ENCODE data around the gene MB21D2.

DNA sequence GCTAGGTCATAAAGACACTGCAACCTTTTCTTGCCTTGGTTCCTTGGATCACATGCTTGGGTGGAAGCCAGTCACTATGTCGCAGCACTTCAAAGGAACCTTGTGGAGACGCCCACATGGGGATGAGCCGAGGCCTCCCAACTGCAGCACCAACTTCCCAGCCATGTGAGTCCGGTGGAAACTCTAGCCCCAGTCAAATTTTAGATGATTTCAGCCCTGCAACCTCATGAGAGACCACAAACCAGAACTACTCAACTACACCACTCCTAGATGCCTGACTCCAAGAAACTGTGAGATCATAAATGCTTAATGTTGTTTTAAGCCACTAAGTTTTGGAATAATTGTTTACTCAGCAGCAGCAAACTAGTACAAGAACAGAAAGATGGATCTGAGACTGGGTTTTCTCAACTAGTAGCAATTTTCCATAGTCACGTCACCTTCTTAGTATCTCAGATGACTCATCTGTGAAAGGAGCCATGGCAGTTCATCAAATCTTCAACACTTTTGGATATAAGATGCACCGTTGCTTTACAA is 86.5 kb downstream of the MB21D2 start:
- no peak for TF ChIP-seq TARDBP (IDR thresholded peaks at IDR 0.05)
- no peak for TF ChIP-seq BHLHE40 (IDR thresholded peaks at IDR 0.05; ENCODE audit: borderline replicate concordance)
- no peak for TF ChIP-seq ARNT (IDR thresholded peaks at IDR 0.05)
- no peak for TF ChIP-seq L3MBTL2 (conservative IDR thresholded peaks at IDR 0.05)
- no peak for TF ChIP-seq FOXM1 (IDR thresholded peaks at IDR 0.05; ENCODE audit: borderline replicate concordance)
- no peak for TF ChIP-seq ELF4 (IDR thresholded peaks at IDR 0.05)
- TF ChIP-seq SP1 (IDR thresholded peaks at IDR 0.05) = no peak
- no peak for TF ChIP-seq SUZ12 (IDR thresholded peaks at IDR 0.05)
- TF ChIP-seq FOXK2 (IDR thresholded peaks at IDR 0.05) = no peak
- no peak for TF ChIP-seq ZNF384 (IDR thresholded peaks at IDR 0.05)
- TF ChIP-seq FOXA1 (IDR thresholded peaks at IDR 0.05) = no peak
- no peak for TF ChIP-seq CTBP1 (IDR thresholded peaks at IDR 0.05; ENCODE audit: borderline replicate concordance)
- TF ChIP-seq LEF1 (IDR thresholded peaks at IDR 0.05; ENCODE audit: borderline replicate concordance) = no peak
